ENCODE results near the gene PRDX2.
"Not testable (repeated sequence)": the region's sequence is repeated elsewhere in the genome, so short reads cannot be mapped to it uniquely, and the experiment has no call there.

Gene PRDX2

DNA sequence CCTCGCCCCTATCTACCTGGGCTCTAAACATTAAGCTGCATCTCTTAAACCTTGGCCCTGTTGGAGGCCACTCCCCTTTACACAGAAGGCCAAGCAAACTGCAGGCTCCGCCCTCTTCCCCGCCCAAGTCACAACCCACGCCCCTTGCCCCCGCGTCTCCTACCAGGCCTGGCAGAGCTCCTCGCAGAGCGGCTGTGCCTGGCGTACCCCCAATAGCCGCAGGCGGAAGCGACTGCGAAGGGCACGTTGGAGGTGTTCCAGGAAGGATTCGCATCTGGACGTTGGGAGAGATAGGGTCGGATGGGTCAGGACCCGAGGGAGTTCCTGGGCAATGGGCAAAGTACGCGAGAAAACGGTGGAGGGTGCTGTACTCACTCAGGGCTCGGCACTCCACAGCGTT is 26.9 kb upstream of the PRDX2 start:
- in situ Hi-C loops (cut with HindIII; ENCODE audit: low sequenced_read_pairs) = no loop called here

- in situ Hi-C loops (cut with HindIII; ENCODE audit: low sequenced_read_pairs) = no loop called here
Observed at GRCh38 chr19:12825254-12826131, 23.9 kb upstream of the PRDX2 start.

- in situ Hi-C loops (cut with HindIII; ENCODE audit: low sequenced_read_pairs) = no loop called here
Observed at GRCh38 chr19:12821761-12822160, 20.2 kb upstream of the PRDX2 start.

DNA sequence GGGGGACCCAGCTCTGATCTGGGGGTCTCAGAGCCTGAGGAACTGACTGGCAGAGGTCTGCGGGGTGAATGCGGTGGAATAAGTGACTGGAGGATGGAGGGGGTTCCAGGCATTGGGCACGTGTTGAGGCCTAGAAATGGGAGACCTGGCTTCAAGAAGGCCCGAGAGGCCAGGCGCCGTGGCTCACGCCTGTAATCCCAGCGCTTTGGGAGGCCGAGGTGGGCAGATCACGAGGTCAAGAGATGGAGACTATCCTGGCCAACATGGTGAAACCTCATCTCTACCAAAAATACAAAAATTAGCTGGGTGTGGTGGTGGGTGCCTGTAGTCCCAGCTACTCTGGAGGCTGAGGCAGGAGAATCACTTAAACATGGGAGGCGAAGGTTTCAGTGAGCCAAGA is 16.2 kb upstream of the PRDX2 start:
- in situ Hi-C loops (cut with HindIII; ENCODE audit: low sequenced_read_pairs) = not testable (repeated sequence)

GRCh38 chr19:12817188-12817587 is 15.6 kb upstream of the PRDX2 start:
- in situ Hi-C loops (cut with HindIII; ENCODE audit: low sequenced_read_pairs) = not testable (repeated sequence)

DNA sequence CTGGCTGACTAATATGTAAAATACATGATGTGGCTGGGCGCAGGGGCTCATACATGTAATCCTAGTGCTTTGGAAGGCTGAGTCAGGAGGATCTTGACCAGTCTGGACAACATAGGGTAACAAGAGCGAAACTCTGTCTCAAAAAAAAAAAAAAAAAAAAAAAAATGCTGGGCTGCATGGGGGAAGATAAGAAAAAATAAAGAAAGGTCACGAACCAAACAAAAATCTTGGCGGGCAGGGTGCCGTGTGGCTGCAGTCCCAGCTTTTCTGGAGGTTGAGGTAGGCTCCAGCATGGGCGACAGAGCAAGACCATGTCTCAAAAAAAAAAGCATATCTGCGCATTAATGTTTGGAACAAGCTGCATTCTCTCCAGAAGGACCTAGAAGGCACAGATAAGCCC is 13.5 kb upstream of the PRDX2 start:
- in situ Hi-C loops (cut with HindIII; ENCODE audit: low sequenced_read_pairs) = no loop called here

DNA sequence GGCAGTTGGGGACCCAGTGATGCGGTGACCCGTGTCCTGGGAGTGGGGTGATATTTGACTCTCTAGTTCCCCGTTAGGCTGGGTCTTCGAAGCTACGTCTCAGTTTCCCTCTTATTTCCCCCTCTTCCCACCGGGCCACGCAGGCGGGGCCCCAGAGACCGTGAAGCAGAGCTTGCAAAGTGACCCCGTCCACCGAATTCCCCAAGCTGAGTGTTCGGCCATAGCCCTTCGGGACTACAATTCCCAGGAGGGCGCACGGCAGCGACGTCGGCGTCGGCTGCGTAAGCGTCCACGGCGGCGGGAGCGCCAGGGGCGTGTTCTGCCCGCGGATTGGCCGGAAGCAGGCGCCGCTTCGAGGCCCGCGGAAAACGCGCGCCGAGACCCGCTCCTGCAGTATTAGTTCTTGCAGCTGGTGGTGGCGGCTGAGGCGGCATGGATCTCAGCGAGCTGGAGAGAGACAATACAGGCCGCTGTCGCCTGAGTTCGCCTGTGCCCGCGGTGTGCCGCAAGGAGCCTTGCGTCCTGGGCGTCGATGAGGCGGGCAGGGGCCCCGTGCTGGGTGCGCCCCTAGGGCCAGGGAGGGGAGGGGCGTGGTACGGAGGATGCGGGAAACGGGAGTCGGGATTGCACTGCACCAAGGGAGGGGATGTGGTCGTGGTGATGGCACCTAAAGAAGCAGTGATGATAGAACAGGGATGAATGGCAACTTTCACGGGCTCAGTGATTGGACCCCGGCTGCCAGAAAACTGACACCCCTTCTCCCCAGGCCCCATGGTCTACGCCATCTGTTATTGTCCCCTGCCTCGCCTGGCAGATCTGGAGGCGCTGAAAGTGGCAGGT is 4.9 kb upstream of the PRDX2 start, which contains the start of gene RNASEH2A:
TSS of gene RNASEH2A (plus strand) at position 343 of the 840 bp plus-strand sequence. CDS start at position 433, 90 bp downstream.
- in situ Hi-C loops (cut with HindIII; ENCODE audit: low sequenced_read_pairs) = no loop called here

DNA sequence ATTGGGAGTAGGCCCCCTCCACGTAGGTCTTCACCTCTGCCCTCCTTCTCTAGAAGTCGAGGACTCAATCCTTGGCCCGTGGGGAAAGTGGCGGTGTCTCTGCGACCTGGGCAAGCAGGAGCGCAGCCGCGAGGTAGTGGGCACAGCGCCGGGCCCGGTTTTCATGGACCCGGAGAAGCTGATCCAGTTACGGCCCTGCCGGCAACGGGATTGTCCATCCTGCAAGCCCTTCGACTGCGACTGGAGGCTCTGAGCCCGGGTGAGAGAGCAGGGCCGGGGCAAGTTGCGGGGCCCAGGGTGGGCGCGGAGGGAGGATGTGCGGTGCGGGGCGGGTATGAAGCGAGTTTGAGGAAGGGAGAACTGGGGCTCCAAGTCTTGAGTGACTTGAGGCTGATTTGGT is 2.5 kb upstream of the PRDX2 start:
- in situ Hi-C loops (cut with HindIII; ENCODE audit: low sequenced_read_pairs) = no loop called here

GRCh38 chr19:12802267-12803106 is 887 bp upstream of the PRDX2 start:
- in situ Hi-C loops (cut with HindIII; ENCODE audit: low sequenced_read_pairs) = no loop called here

GRCh38 chr19:12800923-12801465 is 606 bp downstream of the PRDX2 start:
- in situ Hi-C loops (cut with HindIII; ENCODE audit: low sequenced_read_pairs) = no loop called here

- in situ Hi-C loops (cut with HindIII; ENCODE audit: low sequenced_read_pairs) = no loop called here
Observed at GRCh38 chr19:12800466-12800770, 1.2 kb downstream of the PRDX2 start.

DNA sequence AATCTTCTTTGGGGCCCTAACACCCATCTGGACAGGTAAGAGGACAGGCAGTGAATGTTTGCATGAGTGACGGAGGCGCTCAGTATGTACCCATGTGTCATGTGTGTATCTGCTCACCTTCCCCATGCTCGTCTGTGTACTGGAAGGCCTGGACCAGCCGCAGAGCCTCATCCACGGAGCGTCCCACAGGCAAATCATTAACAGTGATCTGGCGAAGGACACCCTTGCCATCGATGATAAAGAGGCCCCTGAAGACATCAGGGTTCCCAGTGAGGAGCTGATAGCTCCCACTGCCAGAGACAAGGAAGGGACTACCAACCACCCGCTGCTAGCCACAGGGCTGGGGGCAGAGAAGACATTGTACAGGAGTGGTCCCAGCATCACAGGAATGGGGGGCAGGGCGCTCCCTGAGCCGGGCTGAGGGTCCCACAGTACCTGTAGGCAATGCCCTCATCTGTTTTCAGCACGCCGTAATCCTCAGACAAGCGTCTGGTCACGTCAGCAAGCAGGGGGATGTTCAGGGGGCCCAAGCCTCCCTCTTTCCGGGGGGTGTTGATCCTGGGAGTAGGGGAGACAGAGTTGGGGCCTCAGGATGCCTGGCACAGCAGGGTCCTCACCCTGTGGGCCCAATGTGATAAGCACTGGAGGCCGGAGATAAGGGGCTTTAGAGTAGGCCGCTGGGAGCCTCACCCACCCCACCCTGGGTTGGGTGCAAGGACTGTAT is 1.7 kb downstream of the PRDX2 start:
- in situ Hi-C loops (cut with HindIII; ENCODE audit: low sequenced_read_pairs) = no loop called here

- in situ Hi-C loops (cut with HindIII; ENCODE audit: low sequenced_read_pairs) = not testable (repeated sequence)
Observed at GRCh38 chr19:12797607-12798006, 4.0 kb downstream of the PRDX2 start.

- in situ Hi-C loops (cut with HindIII; ENCODE audit: low sequenced_read_pairs) = no loop called here
Observed at GRCh38 chr19:12797141-12797587, 4.4 kb downstream of the PRDX2 start.

GRCh38 chr19:12796146-12797071 is 5.2 kb downstream of the PRDX2 start:
- in situ Hi-C loops (cut with HindIII; ENCODE audit: low sequenced_read_pairs) = no loop called here

- in situ Hi-C loops (cut with HindIII; ENCODE audit: low sequenced_read_pairs) = no loop called here
Observed at GRCh38 chr19:12794971-12795381, 6.6 kb downstream of the PRDX2 start.

- in situ Hi-C loops (cut with HindIII; ENCODE audit: low sequenced_read_pairs) = no loop called here
Observed at GRCh38 chr19:12794196-12794941, 7.2 kb downstream of the PRDX2 start.
